GM19438 (cell line): Measurements from ENCODE around the gene MX1.

ENCODE experiments used
- ATAC-seq: cut with Tn5 transposase; IDR thresholded peaks from one replicate; pipeline ENCODE4 v1.9.1; 2021; ENCODE audit warnings: low read depth; ENCODE audit not compliant: unreplicated experiment

The MX1 gene

DNA sequence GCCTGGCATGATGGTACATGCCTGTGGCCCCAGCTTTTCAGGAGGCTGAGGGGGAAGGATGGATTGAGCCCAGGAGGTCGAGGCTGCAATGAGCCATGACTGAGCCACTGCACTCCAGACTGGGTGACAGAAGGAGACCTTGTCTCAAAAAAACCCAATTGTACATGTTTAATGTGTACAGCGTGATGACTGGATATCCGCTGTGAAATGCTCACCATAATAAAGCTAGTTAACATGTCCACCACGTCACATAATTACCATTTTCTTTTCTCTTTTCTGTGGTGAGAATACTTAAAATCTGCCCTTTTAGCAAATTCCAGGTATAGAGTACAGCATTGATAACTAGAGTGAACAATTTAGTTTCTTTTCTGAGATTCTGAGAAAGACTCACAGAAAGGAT is 57.9 kb downstream of the MX1 start:
- ATAC-seq, result no peak

DNA sequence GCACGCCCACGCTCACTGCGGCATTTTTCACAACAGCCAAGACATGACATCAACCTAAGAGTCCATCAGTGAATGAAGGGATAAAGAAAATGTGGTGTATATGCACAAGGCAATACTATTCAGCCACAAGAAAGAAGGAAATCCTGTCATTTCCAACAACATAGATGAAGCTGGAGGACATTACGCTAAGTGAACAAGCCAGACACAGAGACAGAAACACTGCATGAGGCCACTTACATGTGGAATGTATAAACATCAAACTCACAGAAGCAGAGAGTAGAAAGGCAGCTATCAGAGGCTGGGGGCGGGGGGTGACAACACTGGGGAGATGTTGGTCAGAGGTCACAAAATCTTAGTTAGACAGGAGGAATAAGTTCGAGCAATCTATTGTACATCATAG is 61.0 kb downstream of the MX1 start:
- no peak for ATAC-seq

DNA sequence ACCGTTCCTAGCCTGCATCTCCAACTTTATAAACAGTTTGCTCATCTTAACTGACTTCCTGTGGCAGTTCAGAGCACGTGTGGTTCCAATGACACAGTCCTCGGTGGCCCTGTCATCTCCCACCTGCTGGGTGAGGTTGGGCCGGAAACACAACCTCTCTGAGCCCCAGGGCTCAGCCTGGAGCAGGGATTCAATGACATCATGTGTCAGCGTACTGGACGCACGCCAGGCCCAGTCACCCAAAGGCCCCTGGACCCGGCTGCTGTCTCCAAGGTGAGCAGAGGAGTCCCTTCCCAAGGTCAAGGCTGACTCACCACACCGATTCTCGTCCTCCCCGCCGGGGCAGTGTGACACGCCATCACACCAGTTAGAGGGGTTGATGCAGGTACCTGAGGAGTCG is 62.0 kb downstream of the MX1 start:
- no peak for ATAC-seq

DNA sequence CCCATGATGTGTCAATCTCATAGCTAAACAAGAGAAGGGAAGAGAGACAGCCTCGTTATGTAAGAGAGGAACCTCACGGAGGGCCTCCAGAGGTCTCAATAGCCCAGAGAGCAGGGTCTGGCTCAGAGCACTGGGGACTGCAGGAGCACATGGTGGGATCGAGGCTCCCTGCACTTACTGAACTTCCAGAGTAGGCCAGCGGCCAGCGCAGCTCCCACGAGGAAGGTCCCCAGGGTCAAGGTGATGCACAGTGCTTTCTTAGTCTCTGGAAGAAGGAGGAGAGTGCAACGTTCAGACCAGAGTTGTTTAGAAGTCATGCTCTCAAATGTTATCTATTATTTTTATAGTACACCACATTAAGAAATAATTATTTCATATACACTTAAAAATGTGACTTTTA is 63.3 kb downstream of the MX1 start:
- no peak for ATAC-seq

DNA sequence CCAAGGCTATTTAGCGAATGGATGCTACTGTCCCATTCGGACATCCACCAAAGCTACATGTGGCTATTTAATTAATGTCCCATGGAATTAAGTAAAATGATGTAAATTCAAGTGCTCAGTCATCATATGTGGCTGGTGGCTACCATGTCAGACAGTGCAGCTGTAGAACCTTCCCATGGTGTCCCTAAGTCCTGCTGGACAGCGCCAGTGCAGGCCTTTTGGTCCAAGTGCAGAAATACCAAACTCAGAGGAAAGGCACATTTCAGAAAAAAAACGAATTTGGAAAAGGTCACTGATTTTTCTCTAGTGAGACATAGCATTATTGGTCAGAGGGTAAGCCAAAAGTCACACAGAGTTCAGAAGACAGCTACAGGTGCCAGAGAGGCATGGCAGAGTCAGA is 64.3 kb downstream of the MX1 start:
- ATAC-seq, result no peak

DNA sequence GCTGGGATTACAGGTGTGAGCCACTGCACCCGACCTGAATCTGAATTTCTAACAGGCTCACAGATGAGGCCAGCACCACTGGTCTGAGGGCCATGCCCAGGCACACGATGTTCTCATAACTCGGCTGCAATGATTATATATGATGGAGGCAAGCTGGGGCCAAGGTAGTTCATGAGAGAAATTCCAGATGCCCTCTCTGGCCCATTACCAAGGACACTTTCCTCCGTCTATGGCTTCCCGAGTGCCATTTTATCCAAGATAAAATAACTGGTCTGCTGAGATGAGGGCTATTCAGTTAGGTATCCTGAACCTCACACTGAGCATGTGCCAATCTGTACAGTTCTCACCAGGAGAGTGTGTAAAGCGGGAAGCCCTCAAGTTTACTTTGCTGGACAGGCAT is 65.4 kb downstream of the MX1 start:
- ATAC-seq, result no peak

DNA sequence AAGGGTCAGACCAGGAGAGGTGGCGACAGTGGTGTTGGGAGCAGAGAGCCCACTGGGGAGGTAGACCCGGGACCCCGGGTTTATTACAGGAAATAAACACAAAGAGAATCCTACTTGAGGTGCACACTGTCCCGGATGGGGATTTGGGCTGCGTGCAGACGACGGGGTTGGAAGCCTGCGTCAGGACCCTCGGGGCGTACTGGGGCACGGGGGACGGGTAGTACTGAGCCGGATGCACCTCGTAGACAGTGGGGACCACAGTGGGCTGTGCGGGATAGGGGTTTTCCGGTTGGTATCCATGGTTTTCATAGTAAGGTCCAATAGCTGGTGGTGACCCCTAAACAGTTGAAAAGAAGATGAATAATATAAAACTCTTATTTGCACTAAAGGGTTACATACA is 68.2 kb downstream of the MX1 start:
- no peak for ATAC-seq

DNA sequence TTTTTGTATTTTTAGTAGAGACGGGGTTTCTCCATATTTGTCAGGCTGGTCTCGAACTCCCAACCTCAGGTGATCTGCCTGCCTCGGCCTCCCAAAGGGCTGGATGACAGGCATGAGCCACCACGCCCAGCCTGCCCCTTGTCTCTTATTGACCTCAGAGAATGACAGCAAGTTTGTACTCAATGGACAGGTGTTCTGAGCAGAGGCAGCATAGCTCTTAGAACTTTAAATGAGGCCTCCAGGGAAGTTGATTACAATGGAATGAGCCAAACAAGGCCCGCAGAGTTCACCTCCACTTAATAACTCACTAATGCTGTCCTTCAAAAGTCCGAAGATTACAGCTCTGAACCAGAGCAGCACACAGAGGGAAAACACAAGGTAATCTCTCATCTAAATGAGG is 71.0 kb downstream of the MX1 start:
- no peak for ATAC-seq

DNA sequence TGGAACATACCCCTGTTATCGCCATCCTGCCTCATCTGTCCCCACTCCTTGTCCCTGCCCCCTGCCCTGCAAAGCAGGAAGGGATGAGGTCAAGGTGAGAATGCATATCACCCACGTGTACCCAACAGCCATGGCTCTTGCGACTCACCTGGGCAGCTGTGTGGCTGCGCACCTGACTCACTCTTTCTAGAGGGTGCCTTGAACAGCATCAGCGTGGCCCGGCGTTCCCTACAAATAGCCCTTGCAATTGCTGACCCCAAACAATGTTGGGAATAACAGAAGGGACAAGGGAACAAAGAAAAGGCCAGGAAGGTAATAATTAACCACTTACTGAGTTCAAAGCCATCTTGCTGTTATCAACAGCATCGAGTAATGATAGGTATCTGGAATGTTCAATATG is 71.7 kb downstream of the MX1 start:
- no peak for ATAC-seq

DNA sequence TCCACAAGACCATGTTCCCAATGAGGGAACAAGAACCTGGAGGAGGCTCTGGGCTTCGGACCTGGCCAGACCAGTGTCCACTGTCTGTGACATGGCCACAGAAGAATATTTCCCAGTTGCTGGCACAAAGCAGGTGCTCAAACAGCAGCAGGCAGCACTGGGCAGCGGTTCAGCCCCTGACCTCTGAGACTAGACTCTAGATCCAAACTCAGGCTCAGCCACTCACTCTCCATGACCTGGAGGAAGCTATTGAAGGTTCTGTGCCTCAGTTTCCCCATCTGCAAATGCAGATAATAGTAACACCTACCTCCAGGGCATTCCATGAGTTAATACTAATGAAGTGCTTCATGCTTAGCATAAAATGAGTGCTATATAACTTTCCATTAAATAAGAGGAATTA is 73.9 kb downstream of the MX1 start:
- no peak for ATAC-seq

DNA sequence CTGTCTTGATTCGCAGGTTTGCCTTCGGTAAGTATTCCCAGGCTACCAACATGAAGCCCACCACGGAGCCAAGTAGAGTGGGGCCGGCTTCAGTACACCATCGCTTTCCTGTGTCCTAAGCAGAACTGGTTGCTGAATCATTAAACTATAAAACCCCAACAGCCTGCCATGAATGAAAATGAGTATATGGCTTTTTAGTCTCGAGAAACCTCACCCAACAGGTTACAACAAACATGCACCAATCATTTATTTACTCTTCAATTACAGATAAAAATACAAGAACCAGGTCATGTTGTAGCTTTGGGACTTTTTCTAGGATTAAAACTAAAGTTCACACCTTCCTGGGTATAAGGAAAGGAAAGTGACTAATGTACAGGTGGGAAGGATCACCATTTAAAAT is 74.3 kb downstream of the MX1 start:
- no peak for ATAC-seq

DNA sequence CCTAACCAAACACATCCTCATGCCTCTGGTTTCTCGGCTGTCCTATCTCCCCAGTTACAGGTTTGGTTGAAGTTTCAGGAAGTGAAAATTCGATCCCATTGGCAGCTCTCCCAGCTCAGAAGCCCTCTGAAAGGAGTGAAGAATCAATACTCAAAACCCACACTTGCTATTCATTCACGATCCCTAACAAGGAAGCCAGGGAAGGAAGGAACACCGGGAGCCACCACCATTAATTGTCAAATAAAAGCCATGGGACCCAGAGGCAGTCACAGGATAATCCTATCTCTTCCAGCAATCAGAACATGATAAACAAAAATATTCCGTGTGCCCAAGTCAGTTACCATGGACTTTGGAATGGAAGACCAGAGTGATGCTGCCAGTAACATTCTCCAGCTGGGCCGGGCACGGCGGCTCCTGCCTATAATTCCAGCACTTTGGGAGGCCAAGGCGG is 74.9 kb downstream of the MX1 start:
- ATAC-seq, result no peak

DNA sequence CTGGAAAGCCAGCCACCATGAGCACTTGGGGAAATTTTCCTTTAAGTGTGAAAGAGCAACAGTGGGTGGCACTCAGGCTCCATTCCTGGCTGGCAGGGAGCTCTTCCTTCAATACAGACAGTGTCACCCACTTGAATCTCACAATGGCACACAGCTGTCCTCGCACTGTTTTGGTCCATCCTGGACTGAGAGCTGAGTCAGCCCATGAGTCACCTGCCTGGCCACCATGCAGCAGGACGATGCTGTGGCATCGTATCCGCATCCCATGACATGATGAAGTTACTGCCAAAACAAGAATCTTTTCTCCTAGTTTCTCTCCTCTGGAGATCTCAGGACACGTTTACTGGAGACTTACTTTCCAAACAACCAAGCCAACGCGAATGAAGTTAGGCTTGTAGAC is 75.9 kb downstream of the MX1 start:
- ATAC-seq, result no peak

DNA sequence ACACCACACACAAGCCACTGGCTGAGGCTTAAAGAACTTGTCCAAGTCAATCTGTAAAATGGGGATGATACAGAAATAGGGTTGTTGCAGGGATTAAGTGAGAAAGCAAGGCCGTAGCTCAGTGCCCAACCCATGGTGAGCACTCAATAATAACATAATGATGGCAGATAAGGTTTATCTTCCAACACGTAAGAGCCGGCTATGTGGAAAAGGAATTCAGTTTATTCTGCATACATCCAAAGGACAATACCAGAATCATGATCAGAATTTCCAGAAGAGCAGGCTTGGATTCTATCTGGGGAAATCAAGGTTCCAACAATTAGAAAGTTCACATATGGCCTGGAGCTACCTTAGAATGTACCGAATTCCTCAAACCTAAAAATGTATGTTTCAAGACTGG is 77.3 kb downstream of the MX1 start:
- no peak for ATAC-seq

DNA sequence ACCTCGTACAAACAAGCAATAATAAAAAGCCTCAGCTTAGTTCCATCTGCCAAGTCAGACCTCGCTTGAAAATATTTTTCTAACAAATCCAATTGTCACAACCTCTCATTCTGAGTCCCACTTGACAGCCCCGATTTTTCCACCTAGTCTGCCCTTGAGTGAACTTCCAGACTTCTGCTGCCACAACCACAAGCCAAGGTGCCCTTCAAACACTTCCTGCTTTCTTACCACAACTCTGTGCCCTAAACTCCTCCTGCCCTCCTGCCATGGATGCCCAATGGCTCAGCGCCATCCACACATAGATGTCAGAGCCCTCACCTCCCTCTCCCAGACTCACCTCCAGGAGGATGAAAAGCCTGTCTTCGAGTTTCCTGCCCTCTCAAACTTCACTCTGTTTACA is 78.0 kb downstream of the MX1 start:
- ATAC-seq, result no peak

DNA sequence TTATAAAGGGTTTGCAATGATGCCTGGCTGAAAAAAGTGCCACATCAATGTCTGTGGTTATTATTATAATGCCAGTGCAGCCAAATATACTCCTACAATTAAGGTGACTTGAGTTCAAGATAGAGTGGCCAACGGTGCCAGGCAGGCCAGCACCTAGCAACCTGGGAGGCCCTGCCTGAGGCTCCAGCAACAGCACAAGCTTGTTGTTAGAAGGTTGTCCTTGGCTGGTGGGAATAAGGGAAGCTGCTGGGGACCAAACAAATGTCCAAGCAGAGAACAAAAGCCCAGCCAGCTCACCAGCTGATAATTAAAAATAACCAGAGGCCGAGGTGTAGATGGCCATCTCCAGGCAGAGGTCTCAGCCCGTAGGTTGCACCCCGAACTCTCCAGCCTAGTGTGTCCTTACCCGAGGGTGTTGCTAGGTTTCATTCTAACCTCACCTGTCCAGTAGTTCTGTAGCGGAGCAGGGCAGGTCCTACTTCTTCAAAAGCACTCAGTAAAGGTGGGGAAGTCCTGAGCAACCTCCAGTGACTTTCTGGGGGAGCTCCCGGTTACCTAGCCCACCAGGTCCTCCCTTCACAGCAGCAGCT is 80.1 kb downstream of the MX1 start:
- ATAC-seq, result no peak

DNA sequence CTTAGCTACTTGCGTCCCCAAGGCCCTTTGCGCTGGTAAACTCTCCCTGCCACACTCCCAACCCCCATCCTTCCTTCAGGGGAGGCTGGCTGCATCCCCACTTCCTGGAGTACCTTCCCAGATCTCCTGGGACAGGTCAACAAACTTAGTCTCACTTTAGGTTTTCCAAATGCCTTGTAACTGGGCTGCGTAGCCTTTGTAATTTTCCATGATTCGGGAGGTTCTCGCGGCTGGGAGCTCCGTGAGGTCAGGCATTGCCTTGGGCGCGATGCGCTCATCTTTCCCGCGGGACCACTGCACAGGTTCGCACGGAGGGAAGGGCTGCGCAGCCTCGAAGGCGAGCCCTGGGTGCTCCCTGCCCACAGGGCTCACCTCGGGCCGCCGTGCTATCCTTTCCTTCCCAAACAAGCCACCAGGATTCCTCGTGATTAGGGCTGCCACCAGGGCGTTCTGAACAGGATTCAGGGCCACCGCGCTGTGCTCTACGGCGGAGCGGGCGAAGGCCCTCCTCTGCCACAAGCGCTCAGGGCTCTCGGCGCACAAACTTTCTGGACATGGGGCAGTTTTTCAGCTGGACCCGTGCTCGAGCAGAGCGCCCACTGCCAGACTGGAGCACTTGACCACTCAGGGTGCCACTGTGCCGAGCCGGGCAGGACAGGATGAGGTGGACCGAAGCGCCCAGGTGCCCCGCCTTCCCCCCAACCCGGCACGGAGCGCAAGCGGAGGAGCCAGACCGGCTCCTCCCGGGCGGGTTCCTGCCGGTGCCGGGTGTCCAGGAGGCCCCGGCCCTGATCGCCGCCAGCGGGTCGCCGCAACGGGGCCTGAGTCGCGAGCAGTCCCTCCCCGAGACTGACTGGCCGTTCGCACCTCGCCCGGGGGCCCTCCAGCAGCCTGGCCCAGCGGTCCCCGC is 80.8 kb downstream of the MX1 start:
- ATAC-seq, result no peak

DNA sequence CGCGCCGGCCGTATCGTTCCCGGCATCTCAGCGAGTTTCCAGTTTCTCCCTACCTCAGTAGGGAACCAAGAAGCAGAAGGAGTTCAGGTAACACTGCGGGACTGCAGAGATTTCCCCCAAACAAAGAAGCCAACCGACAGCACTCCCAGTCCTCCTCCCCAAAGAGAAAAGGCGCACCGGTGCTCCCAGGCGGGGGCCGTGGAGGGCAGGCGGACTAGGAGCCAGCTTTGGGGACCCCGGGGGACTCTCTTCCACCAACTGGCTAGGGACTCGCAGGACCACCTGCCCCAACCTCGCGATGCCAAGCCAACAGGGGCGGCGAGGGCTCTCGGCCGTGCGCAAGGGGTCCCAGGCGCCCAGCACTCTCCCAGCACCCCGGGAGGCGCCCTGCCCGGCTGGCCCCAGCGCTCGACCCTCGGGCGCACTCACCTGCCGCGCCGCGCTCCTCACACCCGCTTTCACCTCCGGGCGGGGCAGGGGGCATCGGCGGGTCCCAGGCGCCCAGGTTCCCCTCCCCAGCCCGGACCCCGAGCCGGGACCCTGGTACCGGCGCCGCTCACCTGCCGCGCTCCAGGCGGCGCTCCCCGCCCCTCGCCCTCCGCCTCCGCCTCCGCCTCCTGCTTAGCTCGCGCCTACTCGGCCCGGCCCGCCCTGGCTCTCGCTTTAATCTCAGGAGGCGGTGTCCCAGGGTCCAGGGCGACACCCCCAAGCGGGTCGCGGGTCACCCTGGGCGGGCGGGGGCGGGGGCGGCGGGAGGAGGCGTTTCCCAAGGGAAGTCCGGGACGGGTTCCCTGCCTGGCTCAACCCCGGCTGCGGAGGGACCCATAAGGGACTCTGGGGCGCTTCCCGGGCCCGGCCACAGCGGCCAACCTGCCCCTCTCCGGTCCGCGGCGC is 81.7 kb downstream of the MX1 start, which contains the start of gene TMPRSS2:
Gene TMPRSS2, minus strand, starts transcription at position 638 of the 894 bp plus-strand sequence. CDS start 10,025 bp downstream, outside the sequence.
- ATAC-seq, result no peak

DNA sequence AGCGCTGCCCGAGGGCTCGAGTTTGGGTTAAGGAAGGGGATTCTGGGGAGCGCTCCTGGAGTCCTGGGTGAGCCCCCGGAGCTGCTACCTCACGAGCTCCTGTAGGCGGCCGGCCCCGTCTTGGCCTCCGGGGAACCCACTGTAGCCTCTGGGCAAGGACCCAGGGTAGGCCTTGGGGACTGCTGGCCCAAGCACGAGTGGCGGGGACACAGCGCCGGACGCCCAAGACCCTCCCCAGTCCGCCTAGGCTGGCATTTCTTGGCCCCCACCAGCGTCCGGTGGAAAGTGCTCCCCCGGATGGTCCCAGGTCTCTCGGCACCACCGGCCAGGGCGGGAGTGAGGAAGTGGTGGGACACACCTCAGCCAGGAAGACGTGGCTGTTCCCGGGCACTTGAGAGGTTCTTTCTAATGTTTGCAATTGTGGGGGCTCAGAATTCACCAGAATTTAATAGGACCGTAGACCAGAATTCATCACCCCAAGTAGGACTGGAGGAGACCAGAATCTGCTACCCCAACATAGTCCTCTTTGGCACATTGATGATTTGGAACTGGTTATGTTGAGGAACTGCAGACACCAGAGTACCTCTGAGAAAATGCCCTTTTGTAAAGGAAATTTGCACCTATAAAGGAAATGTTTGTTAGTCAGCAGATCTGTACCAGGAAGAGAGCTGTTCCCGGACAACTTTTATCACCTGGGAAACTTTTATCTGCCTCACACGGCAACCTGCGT is 82.5 kb downstream of the MX1 start:
- ATAC-seq, result no peak
